Neuronal stem cell (in vitro differentiated cells): Measurements from ENCODE around the gene ARL6IP5. TPM values are rescaled to one million over a fixed set of nuclear protein-coding genes. Genes with fewer than 3 reads are reported as not detected.

Experiments
- DNase-seq: peaks from one replicate; pipeline ENCODE4 v3.0.0-alpha.2; 2013; ENCODE audit warnings: low spot score
- H2AFZ ChIP-seq: one replicate; pipeline ENCODE4 v1.6.1; 2013; ENCODE audit warnings: mild to moderate bottlenecking, low read length, inconsistent platforms
- H2AK5ac ChIP-seq: 2 replicates; pipeline ENCODE4 v1.6.1; 2013; ENCODE audit warnings: low read depth, mild to moderate bottlenecking, inconsistent platforms, low read length, moderate library complexity, mixed read lengths
- H2BK120ac ChIP-seq: 2 replicates; pipeline ENCODE4 v1.6.1; 2013; ENCODE audit warnings: low read depth, mild to moderate bottlenecking, inconsistent platforms, low read length, moderate library complexity, mixed read lengths
- H2BK12ac ChIP-seq: one replicate; pipeline ENCODE4 v1.6.1; 2013; ENCODE audit warnings: low read length, inconsistent platforms
- H2BK15ac ChIP-seq: 2 replicates; pipeline ENCODE4 v1.6.1; 2013; ENCODE audit warnings: mild to moderate bottlenecking, low read length, inconsistent platforms, mixed read lengths
- H2BK5ac ChIP-seq: one replicate; pipeline ENCODE4 v1.6.1; 2013; ENCODE audit warnings: inconsistent platforms, mild to moderate bottlenecking, low read length, moderate library complexity
- H3K14ac ChIP-seq: one replicate; pipeline ENCODE4 v1.6.1; 2013; ENCODE audit warnings: low read length, inconsistent platforms
- H3K18ac ChIP-seq: 2 replicates; pipeline ENCODE4 v1.6.1; 2013; ENCODE audit warnings: low read length, inconsistent platforms
- H3K23ac ChIP-seq: 2 replicates; pipeline ENCODE4 v1.6.1; 2013; ENCODE audit warnings: low read depth, mild to moderate bottlenecking, mixed read lengths, low read length, inconsistent platforms; ENCODE audit not compliant: poor library complexity
- H3K27ac ChIP-seq: replicated peaks from 3 replicates; pipeline ENCODE4 v1.5.1; 2013; ENCODE audit warnings: low read length, inconsistent platforms
- H3K27me3 ChIP-seq, 3 experiments: 2 replicates each; pipeline ENCODE4 v1.6.1; 2013; ENCODE audit warnings: low read length in 3 of 3, mild to moderate bottlenecking in 2 of 3, inconsistent platforms in 1 of 3, low read depth in 1 of 3, mixed read lengths in 1 of 3, moderate library complexity in 1 of 3; ENCODE audit not compliant: control insufficient read depth in 3 of 3, insufficient read depth in 3 of 3
- H3K36me3 ChIP-seq, 2 donors: replicated peaks in 1 of 2; 2 replicates each; pipeline ENCODE4 v1.6.1; 2013; ENCODE audit warnings: low read length in 2 of 2; ENCODE audit not compliant: control insufficient read depth in 2 of 2, insufficient read depth in 2 of 2
- H3K4ac ChIP-seq: 2 replicates; pipeline ENCODE4 v1.6.1; 2013; ENCODE audit warnings: inconsistent platforms, mild to moderate bottlenecking, low read length, moderate library complexity
- H3K4me1 ChIP-seq, 2 donors: 1 replicate in 1 of 2; 2 replicates in 1 of 2; pipeline ENCODE4 v1.6.1; 2013; ENCODE audit warnings: low read length in 2 of 2, low read depth in 1 of 2; ENCODE audit not compliant: control insufficient read depth in 2 of 2, insufficient read depth in 1 of 2
- H3K4me2 ChIP-seq: one replicate; pipeline ENCODE4 v1.6.1; 2013; ENCODE audit warnings: mild to moderate bottlenecking, low read length, inconsistent platforms; ENCODE audit not compliant: insufficient read depth, poor library complexity, severe bottlenecking
- H3K4me3 ChIP-seq, 2 donors: 2 replicates each; pipeline ENCODE4 v1.5.1; 2013; ENCODE audit warnings: low read length in 2 of 2, mild to moderate bottlenecking in 2 of 2, inconsistent platforms in 1 of 2, moderate library complexity in 1 of 2
- H3K79me1 ChIP-seq: one replicate; pipeline ENCODE4 v1.6.1; 2013; ENCODE audit warnings: low read depth, mild to moderate bottlenecking, inconsistent platforms, low read length, moderate library complexity
- H3K9ac ChIP-seq: one replicate; pipeline ENCODE4 v1.6.1; 2013; ENCODE audit warnings: mild to moderate bottlenecking, low read depth, low read length, inconsistent platforms; ENCODE audit not compliant: poor library complexity
- H3K9me3 ChIP-seq, 2 donors: replicated peaks in 1 of 2; 2 replicates each; pipeline versions ENCODE3 to v1.6.1; 2013; ENCODE audit warnings: low read length in 2 of 2, mild to moderate bottlenecking in 2 of 2, inconsistent platforms in 1 of 2, low read depth in 1 of 2, mixed read lengths in 1 of 2, moderate library complexity in 1 of 2; ENCODE audit not compliant: control insufficient read depth in 2 of 2, insufficient read depth in 1 of 2
- H4K8ac ChIP-seq: one replicate; pipeline ENCODE4 v1.6.1; 2013; ENCODE audit warnings: low read depth, mild to moderate bottlenecking, inconsistent platforms, low read length, moderate library complexity
- H4K91ac ChIP-seq: one replicate; pipeline ENCODE4 v1.6.1; 2013; ENCODE audit warnings: low read length, low read depth, mild to moderate bottlenecking, inconsistent platforms; ENCODE audit not compliant: poor library complexity
- WGBS, 2 donors: extraction: QIAGEN DNeasy Blood & Tissue Kit; methylation state at CpG; one replicate each; pipeline ENCODE4 v1.1.7; 2013; ENCODE audit warnings: missing lambda C conversion rate in 2 of 2, mixed read lengths in 1 of 2; ENCODE audit not compliant: insufficient read length in 2 of 2, insufficient replicate concordance in 1 of 2; ENCODE audit errors: extremely low coverage in 2 of 2; 5-methylcytosine and 5-hydroxymethylcytosine counted together
- polyA plus RNA-seq, 2 experiments: library from polyadenylated mRNA; stranded (reverse); fragments of 200-250 nt; gene quantifications; one replicate each; pipeline ENCODE4 v1.2.3, GENCODE V29; 2013

Gene ARL6IP5
- polyA plus RNA-seq (2013, experiment 1 of 2): 59.1 TPM
- 58.6 TPM for polyA plus RNA-seq (2013, experiment 2 of 2)

GRCh38 chr3:69084326-69085167, at the start of gene ARL6IP5:
TSS of gene ARL6IP5 (plus strand) at chr3:69084937. CDS start at chr3:69085048, 111 bp downstream.
- Histone ChIP-seq H2BK12ac (no peak within 1 kb of the TSS), H3K27ac (no peak within 1 kb of the TSS), H3K9ac (peak within 1 kb of the TSS; percentile 89), H3K23ac (no peak within 1 kb of the TSS), H3K4ac (no peak within 1 kb of the TSS), H2AK5ac (no peak within 1 kb of the TSS), H3K9me3 (no peaks in the 10 kb centered on the region), H2BK120ac (no peak within 1 kb of the TSS), H3K4me1 (peaks cover 16 to 29% of the 10 kb centered on the region in 2 donors), H2AFZ (peak within 1 kb of the TSS; percentile 94), H3K4me2 (peak within 1 kb of the TSS; percentile 70), H4K8ac (no peak within 1 kb of the TSS), H3K27me3 (no peaks in the 10 kb centered on the region), H3K79me1 (no peaks in the 10 kb centered on the region), H3K4me3 (peak within 1 kb of the TSS; percentile 85 to 93), H2BK5ac (peak within 1 kb of the TSS; percentile 21), H4K91ac (no peak within 1 kb of the TSS), H3K18ac (peak within 1 kb of the TSS; percentile 71), H3K14ac (no peak within 1 kb of the TSS), H2BK15ac (no peak within 1 kb of the TSS), H3K36me3 (peaks cover 0 to 4% of the 10 kb centered on the region in 2 donors)
- WGBS, 2 donors: no CpG with 5 or more reads among the region's 32 CpGs
- DNase-seq: peak; percentile 81

- H3K4me3 ChIP-seq: no peak overlapping the region
- no peaks in the 10 kb centered on the region for H3K27me3 ChIP-seq
- no peak overlapping the region for H4K91ac ChIP-seq
- peaks cover 11 to 95% of the 10 kb centered on the region in 2 donors for H3K36me3 ChIP-seq
- no peak overlapping the region for H2BK120ac ChIP-seq
- no peak overlapping the region for H3K27ac ChIP-seq
- no peak overlapping the region for H2AK5ac ChIP-seq
- H3K9me3 ChIP-seq: no peaks in the 10 kb centered on the region
- WGBS, 2 donors: no CpG with 5 or more reads among the region's 2 CpGs
- H2BK15ac ChIP-seq: no peak overlapping the region
- no peak overlapping the region for H3K4ac ChIP-seq
- no peak overlapping the region for H3K18ac ChIP-seq
- no peaks in the 10 kb centered on the region for H3K4me1 ChIP-seq
- no peak overlapping the region for H3K23ac ChIP-seq
- H2BK12ac ChIP-seq: no peak overlapping the region
- no peaks in the 10 kb centered on the region for H3K79me1 ChIP-seq
- no peak for DNase-seq
- no peak overlapping the region for H3K4me2 ChIP-seq
- no peak overlapping the region for H3K9ac ChIP-seq
- no peak overlapping the region for H4K8ac ChIP-seq
- H2AFZ ChIP-seq: no peak overlapping the region
- H3K14ac ChIP-seq: no peak overlapping the region
- H2BK5ac ChIP-seq: no peak overlapping the region
Observed at GRCh38 chr3:69044608-69045007, 40.1 kb upstream of the ARL6IP5 start.

DNA sequence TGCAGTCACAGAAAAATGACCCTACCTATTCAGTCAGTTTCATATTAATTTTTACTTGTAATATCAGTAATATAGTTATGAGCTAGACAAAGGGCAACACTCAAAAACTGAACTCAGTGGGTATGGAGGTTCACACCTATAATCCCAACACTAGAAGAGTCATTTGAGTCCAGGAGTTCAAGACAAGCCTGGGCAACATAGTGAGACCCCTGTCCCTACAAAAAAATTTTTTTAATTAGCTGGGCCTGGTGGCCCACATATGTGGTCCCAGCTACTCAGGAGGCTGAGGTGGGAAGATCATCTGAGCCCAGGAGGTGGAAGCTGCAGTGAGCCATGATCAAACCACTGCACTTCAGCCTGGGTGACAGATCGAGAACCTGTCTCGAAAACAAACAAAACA, 35.7 kb upstream of the ARL6IP5 start:
- H3K79me1 ChIP-seq: no peaks in the 10 kb centered on the region
- WGBS, 2 donors: no CpG with 5 or more reads among the region's 2 CpGs
- H3K27me3 ChIP-seq: no peaks in the 10 kb centered on the region
- H2AFZ ChIP-seq: no peak overlapping the region
- no peak overlapping the region for H4K91ac ChIP-seq
- H3K27ac ChIP-seq: no peak overlapping the region
- H3K36me3 ChIP-seq: peaks cover 5 to 66% of the 10 kb centered on the region in 2 donors
- H3K9me3 ChIP-seq: no peaks in the 10 kb centered on the region
- no peak overlapping the region for H2BK12ac ChIP-seq
- H3K4ac ChIP-seq: no peak overlapping the region
- H3K23ac ChIP-seq: no peak overlapping the region
- DNase-seq: no peak
- no peak overlapping the region for H2AK5ac ChIP-seq
- H2BK15ac ChIP-seq: no peak overlapping the region
- no peak overlapping the region for H3K4me2 ChIP-seq
- H3K4me1 ChIP-seq: peaks cover 2 to 8% of the 10 kb centered on the region in 2 donors
- H3K4me3 ChIP-seq: no peak overlapping the region
- H2BK120ac ChIP-seq: no peak overlapping the region
- H2BK5ac ChIP-seq: no peak overlapping the region
- H3K9ac ChIP-seq: no peak overlapping the region
- H4K8ac ChIP-seq: no peak overlapping the region
- no peak overlapping the region for H3K14ac ChIP-seq
- H3K18ac ChIP-seq: no peak overlapping the region

DNA sequence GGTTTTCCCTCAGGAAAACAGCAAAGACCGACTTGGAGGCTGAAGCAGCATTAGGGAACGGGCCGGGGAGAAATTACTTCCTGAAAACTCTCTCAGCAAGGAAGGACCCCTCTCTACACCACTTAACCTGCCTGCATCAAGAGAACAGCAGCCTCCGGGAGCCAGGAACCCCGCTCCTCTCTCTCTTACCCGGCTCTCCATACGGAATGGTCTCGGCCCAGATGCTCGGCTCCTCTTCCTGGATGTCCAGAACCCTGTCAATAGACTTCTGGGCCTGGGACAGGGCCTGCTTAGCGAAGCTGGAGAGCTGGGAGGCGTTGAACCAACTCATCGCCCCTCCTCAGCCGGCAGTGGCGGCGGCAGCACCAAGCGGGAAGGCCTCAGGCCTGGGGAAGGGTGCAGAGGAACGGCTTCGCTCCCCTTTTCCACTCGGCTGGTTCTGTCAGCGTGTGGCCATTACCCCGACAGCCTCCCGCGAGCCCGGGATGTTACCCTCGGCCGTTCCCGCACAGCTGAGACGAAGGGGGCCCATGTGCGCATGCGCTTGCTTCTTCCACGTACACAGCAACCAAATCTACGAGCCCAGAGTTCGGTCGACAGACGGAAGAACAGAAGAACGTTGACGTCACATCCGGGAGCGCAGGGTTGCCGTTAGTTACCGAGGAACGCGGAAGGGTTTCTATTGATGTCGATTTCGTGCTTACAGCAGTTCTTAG, 32.8 kb upstream of the ARL6IP5 start, which contains the start of gene TMF1:
TSS of gene TMF1 (minus strand) at position 578 of the 716 bp plus-strand sequence. CDS start at position 331, 247 bp downstream.
- Histone ChIP-seq H3K27me3 (no peaks in the 10 kb centered on the region), H3K4ac (no peak within 1 kb of the TSS), H3K4me1 (peaks cover 2 to 8% of the 10 kb centered on the region in 2 donors), H3K27ac (peak within 1 kb of the TSS; percentile 61), H4K91ac (no peak within 1 kb of the TSS), H2AK5ac (peak within 1 kb of the TSS; percentile 60), H3K4me2 (peak within 1 kb of the TSS; percentile 66), H3K23ac (peak within 1 kb of the TSS; percentile 12), H3K18ac (peak within 1 kb of the TSS; percentile 93), H2BK5ac (peak within 1 kb of the TSS; percentile 71), H2BK12ac (no peak within 1 kb of the TSS), H3K9me3 (no peaks in the 10 kb centered on the region), H2AFZ (peak within 1 kb of the TSS; percentile 86), H3K4me3 (peak within 1 kb of the TSS; percentile 64 to 94), H2BK120ac (no peak within 1 kb of the TSS), H2BK15ac (no peak within 1 kb of the TSS), H3K79me1 (no peaks in the 10 kb centered on the region), H4K8ac (no peak within 1 kb of the TSS), H3K14ac (no peak within 1 kb of the TSS), H3K9ac (peak within 1 kb of the TSS; percentile 96), H3K36me3 (peaks cover 5 to 68% of the 10 kb centered on the region in 2 donors)
- DNase-seq: peak; percentile 98
- WGBS, 2 donors: no CpG with 5 or more reads among the region's 45 CpGs
